HepG2 (cell line): Measurements from ENCODE around the gene SLC25A20. TPM values are rescaled to one million over a fixed set of nuclear protein-coding genes. Genes with fewer than 3 reads are reported as not detected.

Experiments used
- AFF4 ChIP-seq: sonication (generic); formaldehyde crosslinking; IDR thresholded peaks from 2 replicates; pipeline ENCODE4 v1.4.0; 2020; ENCODE audit warnings: missing genetic modification reagents
- ARID2 ChIP-seq: sonication (generic); formaldehyde crosslinking; IDR thresholded peaks from 2 replicates; pipeline ENCODE4 v1.8.1; 2022; ENCODE audit warnings: mild to moderate bottlenecking, missing genetic modification reagents, borderline replicate concordance
- ATF6 ChIP-seq: sonication (generic); formaldehyde crosslinking; conservative IDR thresholded peaks from 2 replicates; pipeline ENCODE4 v1.4.0; 2020; ENCODE audit warnings: missing genetic modification reagents
- CTCF ChIP-seq: sonication (generic); formaldehyde crosslinking; IDR thresholded peaks from 2 replicates; pipeline ENCODE4 v1.5.0; 2020; ENCODE audit warnings: mild to moderate bottlenecking, missing genetic modification reagents, moderate library complexity
- DDIT3 ChIP-seq: sonication (generic); formaldehyde crosslinking; IDR thresholded peaks from 2 replicates; pipeline ENCODE4 v1.4.0; 2020; ENCODE audit warnings: mild to moderate bottlenecking, missing genetic modification reagents
- DMTF1 ChIP-seq: sonication (generic); formaldehyde crosslinking; IDR thresholded peaks from 2 replicates; pipeline ENCODE4 v1.4.0; 2020; ENCODE audit warnings: mild to moderate bottlenecking, missing genetic modification reagents
- DR1 ChIP-seq: sonication (generic); formaldehyde crosslinking; IDR thresholded peaks from 2 replicates; pipeline ENCODE4 v1.8.0; 2021; ENCODE audit warnings: mild to moderate bottlenecking, missing genetic modification reagents, inconsistent platforms
- KDM2A ChIP-seq: sonication (generic); formaldehyde crosslinking; IDR thresholded peaks from 2 replicates; pipeline ENCODE4 v1.4.0; 2020; ENCODE audit warnings: low read depth, missing genetic modification reagents, borderline replicate concordance
- PHF20 ChIP-seq: sonication (generic); formaldehyde crosslinking; IDR thresholded peaks from 2 replicates; pipeline ENCODE4 v1.5.0; 2020; ENCODE audit warnings: mild to moderate bottlenecking, missing genetic modification reagents
- ZNF30 ChIP-seq: sonication (generic); formaldehyde crosslinking; IDR thresholded peaks from 2 replicates; pipeline ENCODE4 v1.5.0; 2020; ENCODE audit warnings: mild to moderate bottlenecking, missing genetic modification reagents
- ZNF317 ChIP-seq: sonication (generic); formaldehyde crosslinking; IDR thresholded peaks from 2 replicates; pipeline ENCODE4 v1.5.0; 2020; ENCODE audit warnings: mild to moderate bottlenecking, missing genetic modification reagents
- ZNF83 ChIP-seq: sonication (generic); formaldehyde crosslinking; IDR thresholded peaks from 2 replicates; pipeline ENCODE4 v1.4.0; 2020; ENCODE audit warnings: missing genetic modification reagents, mild to moderate bottlenecking, borderline replicate concordance
- polyA plus RNA-seq, 8 experiments: library from polyadenylated mRNA; depleted of rRNA in 3 of 8; stranded (reverse) in 7 of 8; unstranded in 1 of 8; fragments of >200 nt; fragmentation: Illumina TruSeq in 4 of 8; extraction: Trizol in 4 of 8; gene quantifications; 2 replicates each; pipeline versions ENCODE4 v1.2.1 to v1.2.3, GENCODE V29; 2011 to 2016; ENCODE audit warnings: low read depth in 4 of 8, missing spikeins in 1 of 8, mixed read lengths in 1 of 8; ENCODE audit not compliant: insufficient read depth in 1 of 8
- total RNA-seq, 5 experiments: library from RNA; depleted of rRNA; stranded (reverse); fragments of >200 nt; fragmentation: Illumina TruSeq; extraction: Trizol; gene quantifications; 2 replicates each; pipeline ENCODE4 v1.2.3, GENCODE V29; 2016; ENCODE audit warnings: low read depth in 1 of 5

The SLC25A20 gene
- total and polyA plus RNA-seq, 2 of the 13 experiments (the other 11 are each of a cell fraction or from before 2014, with no cell fraction given) = 21.1 to 26.6 TPM

- TF ChIP-seq AFF4 = no peak
- TF ChIP-seq ZNF83 (CRISPR knock-in tag) = no peak; the same call in 1 of the 2 replicates
- TF ChIP-seq KDM2A (CRISPR knock-in tag) = peak; percentile 31; the same call in 1 of the 2 replicates
- TF ChIP-seq ZNF317 (CRISPR knock-in tag) = no peak
- no peak for TF ChIP-seq DMTF1
- TF ChIP-seq DR1 (CRISPR knock-in tag) = peak; percentile 49
- no peak for TF ChIP-seq ARID2 (CRISPR knock-in tag)
- TF ChIP-seq CTCF (CRISPR knock-in tag) = peak; percentile 67
- no peak for TF ChIP-seq DDIT3
- peak; percentile 73 for TF ChIP-seq PHF20 (CRISPR knock-in tag)
- no peak for TF ChIP-seq ZNF30 (CRISPR knock-in tag)
- no peak for TF ChIP-seq ATF6 (CRISPR knock-in tag)
Observed at GRCh38 chr3:48918388-48919214, 19.9 kb upstream of the SLC25A20 start, which contains the start of gene ARIH2 (continued).
